ENCODE results near the gene CCNI2. TPM values are rescaled to one million over a fixed set of nuclear protein-coding genes. Genes with fewer than 3 reads are reported as not detected.

Gene CCNI2
- total and polyA plus RNA-seq, 10 of the 15 experiments (the other 5 are each of a cell fraction or from before 2014, with no cell fraction given), result 1.8 to 8.0 (median 3.2) TPM

DNA sequence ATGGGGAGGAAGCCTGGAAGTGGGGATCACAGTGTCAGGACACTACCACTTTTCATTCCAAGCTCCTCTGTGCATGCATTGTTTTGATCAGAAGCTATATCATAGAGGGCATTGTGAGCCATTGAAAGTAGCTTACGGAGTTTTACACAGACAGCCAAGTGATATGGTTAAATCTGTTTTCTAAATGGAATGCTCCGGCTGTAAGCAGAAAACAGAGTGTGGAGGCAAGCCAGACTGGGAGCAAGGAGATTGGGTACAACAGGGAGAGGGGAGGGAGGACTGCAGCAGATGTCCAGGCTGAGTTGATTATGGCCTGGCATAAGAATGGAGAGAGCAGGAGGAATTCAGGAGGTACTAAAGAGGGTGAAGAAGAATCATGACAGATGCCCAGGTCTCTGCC lies 50.4 kb downstream of the CCNI2 start:
- no peak overlapping the region for H3K27ac ChIP-seq (ENCODE audit: control insufficient read depth, insufficient read depth)
- in situ Hi-C loops (cut with MboI) (no loop called here), intact Hi-C loops (cut with micrococcal nuclease; ENCODE audit: unreplicated experiment) (no loop called here)
- H4K20me1 ChIP-seq (ENCODE audit: control insufficient read depth, insufficient read depth), result no peaks in the 10 kb centered on the region
- POLR2A ChIA-PET, result interaction anchor here (0.6 to 2.5 kb wide), 4 partner anchors 20 to 390 kb away, joined by 3 to 9 read pairs (median 5); partner anchors contain the start of gene SEPTIN8
- ATAC-seq (no peak), DNase-seq (ENCODE audit: low read depth, low spot score) (no peak), FAIRE-seq (no peak)
- H3K4me2 ChIP-seq (ENCODE audit: control insufficient read depth, insufficient read depth), result no peak overlapping the region
- WGBS (ENCODE audit: insufficient coverage, insufficient replicate concordance, low lambda C conversion rate, missing lambda C conversion rate), result 45% methylated on average over 2 of the region's 2 CpGs
- no peaks in the 10 kb centered on the region for H3K36me3 ChIP-seq (ENCODE audit: control insufficient read depth in 2 of 2, insufficient read depth in 2 of 2, low read length in 1 of 2)
- RAD21 ChIA-PET (ENCODE audit: unreplicated experiment), result interaction anchor here (0.6 to 1.3 kb wide), 7 partner anchors 10 to 412 kb away, joined by 3 to 5 read pairs (median 3); partner anchors contain the start of gene CCNI2
- no peaks in the 10 kb centered on the region for H3K79me2 ChIP-seq (ENCODE audit: control insufficient read depth, insufficient read depth, low read length)
- CTCF ChIA-PET, result interaction anchor here (1.2 to 2.4 kb wide), 4 partner anchors 10 to 271 kb away, joined by 3 to 9 read pairs (median 3); no protein-coding TSS in a partner anchor
- no peak overlapping the region for H3K9ac ChIP-seq (ENCODE audit: control insufficient read depth, insufficient read depth, low read length)
- SMC1A ChIA-PET (ENCODE audit: uncharacterized antibody, unreplicated experiment), result interaction anchor here (0.6 to 2.1 kb wide), 12 partner anchors 10 to 271 kb away, joined by 3 to 6 read pairs (median 3); no protein-coding TSS in a partner anchor
- no peaks in the 10 kb centered on the region; the same call in 2 of the 3 replicates for H3K9me3 ChIP-seq (replicated peaks; ENCODE audit: control insufficient read depth, insufficient read depth, low read length)
- H3K27me3 ChIP-seq (replicated peaks in 1 of 2; ENCODE audit: control insufficient read depth in 2 of 2, insufficient read depth in 2 of 2, low read length in 1 of 2), result no peaks in the 10 kb centered on the region
- BruUV-seq (replicated peaks), result no TSS peak
- no peak overlapping the region for H2AFZ ChIP-seq (ENCODE audit: control insufficient read depth, low read depth, low read length)
- H3K4me3 ChIP-seq, result no peak overlapping the region
- H3K4me1 ChIP-seq (ENCODE audit: control insufficient read depth, insufficient read depth, low read length), result no peaks in the 10 kb centered on the region
- TF ChIP-seq TAF1 (IDR thresholded peaks at IDR 0.05; ENCODE audit: borderline replicate concordance, low read depth, low read length), result no peak
- no peak for TF ChIP-seq JUNB (IDR thresholded peaks at IDR 0.05)
- no peak for TF ChIP-seq TCF3 (IDR thresholded peaks at IDR 0.05; ENCODE audit: borderline replicate concordance, insufficient read depth, low read depth, low read length)
- TF ChIP-seq RFX5 (IDR thresholded peaks at IDR 0.05; ENCODE audit: low read depth, low read length), result no peak
- no peak for TF ChIP-seq ATF7 (IDR thresholded peaks at IDR 0.05; ENCODE audit: low read depth)
- no peak for TF ChIP-seq SREBF2 (IDR thresholded peaks at IDR 0.05; ENCODE audit: low read length)
- TF ChIP-seq ZNF384 (IDR thresholded peaks at IDR 0.05; ENCODE audit: borderline replicate concordance, low read depth, low read length), result no peak
- TF ChIP-seq ZBTB4 (CRISPR knock-in tag; IDR thresholded peaks at IDR 0.05), result no peak
- TF ChIP-seq RB1 (IDR thresholded peaks at IDR 0.05; ENCODE audit: borderline replicate concordance), result no peak
- no peak for TF ChIP-seq RCOR1 (conservative IDR thresholded peaks at IDR 0.05; ENCODE audit: low read depth, low read length)
- TF ChIP-seq, protein P1, sequence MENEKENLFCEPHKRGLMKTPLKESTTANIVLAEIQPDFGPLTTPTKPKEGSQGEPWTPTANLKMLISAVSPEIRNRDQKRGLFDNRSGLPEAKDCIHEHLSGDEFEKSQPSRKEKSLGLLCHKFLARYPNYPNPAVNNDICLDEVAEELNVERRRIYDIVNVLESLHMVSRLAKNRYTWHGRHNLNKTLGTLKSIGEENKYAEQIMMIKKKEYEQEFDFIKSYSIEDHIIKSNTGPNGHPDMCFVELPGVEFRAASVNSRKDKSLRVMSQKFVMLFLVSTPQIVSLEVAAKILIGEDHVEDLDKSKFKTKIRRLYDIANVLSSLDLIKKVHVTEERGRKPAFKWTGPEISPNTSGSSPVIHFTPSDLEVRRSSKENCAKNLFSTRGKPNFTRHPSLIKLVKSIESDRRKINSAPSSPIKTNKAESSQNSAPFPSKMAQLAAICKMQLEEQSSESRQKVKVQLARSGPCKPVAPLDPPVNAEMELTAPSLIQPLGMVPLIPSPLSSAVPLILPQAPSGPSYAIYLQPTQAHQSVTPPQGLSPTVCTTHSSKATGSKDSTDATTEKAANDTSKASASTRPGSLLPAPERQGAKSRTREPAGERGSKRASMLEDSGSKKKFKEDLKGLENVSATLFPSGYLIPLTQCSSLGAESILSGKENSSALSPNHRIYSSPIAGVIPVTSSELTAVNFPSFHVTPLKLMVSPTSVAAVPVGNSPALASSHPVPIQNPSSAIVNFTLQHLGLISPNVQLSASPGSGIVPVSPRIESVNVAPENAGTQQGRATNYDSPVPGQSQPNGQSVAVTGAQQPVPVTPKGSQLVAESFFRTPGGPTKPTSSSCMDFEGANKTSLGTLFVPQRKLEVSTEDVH (IDR thresholded peaks at IDR 0.05; ENCODE audit: low read depth, partially characterized antibody), result no peak
- TF ChIP-seq, protein P2, sequence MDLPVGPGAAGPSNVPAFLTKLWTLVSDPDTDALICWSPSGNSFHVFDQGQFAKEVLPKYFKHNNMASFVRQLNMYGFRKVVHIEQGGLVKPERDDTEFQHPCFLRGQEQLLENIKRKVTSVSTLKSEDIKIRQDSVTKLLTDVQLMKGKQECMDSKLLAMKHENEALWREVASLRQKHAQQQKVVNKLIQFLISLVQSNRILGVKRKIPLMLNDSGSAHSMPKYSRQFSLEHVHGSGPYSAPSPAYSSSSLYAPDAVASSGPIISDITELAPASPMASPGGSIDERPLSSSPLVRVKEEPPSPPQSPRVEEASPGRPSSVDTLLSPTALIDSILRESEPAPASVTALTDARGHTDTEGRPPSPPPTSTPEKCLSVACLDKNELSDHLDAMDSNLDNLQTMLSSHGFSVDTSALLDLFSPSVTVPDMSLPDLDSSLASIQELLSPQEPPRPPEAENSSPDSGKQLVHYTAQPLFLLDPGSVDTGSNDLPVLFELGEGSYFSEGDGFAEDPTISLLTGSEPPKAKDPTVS (IDR thresholded peaks at IDR 0.05; ENCODE audit: low read depth, low read length), result no peak
- TF ChIP-seq BCLAF1 (IDR thresholded peaks at IDR 0.05), result no peak
- no peak for TF ChIP-seq WRNIP1 (IDR thresholded peaks at IDR 0.05; ENCODE audit: borderline replicate concordance, low read depth, low read length)
